Prostate gland (tissue), 2 donors: ENCODE measurements around the gene KRTAP10-2. TPM values are rescaled to one million over a fixed set of nuclear protein-coding genes. Genes with fewer than 3 reads are reported as not detected.

Source experiments
- DNase-seq: peaks from one replicate; pipeline ENCODE4 v3.0.0-alpha.2; 2019; ENCODE audit warnings: low spot score
- H3K27ac ChIP-seq, 2 donors: fragments of 200-600 bp; sonication (generic); 2 replicates each; pipeline ENCODE4 v1.5.1; 2017 to 2019
- H3K27me3 ChIP-seq: fragments of 200-600 bp; sonication (generic); replicated peaks from 2 replicates; pipeline ENCODE4 v1.5.1; 2019; ENCODE audit not compliant: insufficient read depth
- H3K36me3 ChIP-seq, 2 donors: fragments of 200-600 bp; sonication (generic); 1 replicate in 1 of 2; 2 replicates in 1 of 2; pipeline versions ENCODE4 v1.5.1 to v1.8.1; 2017 to 2019
- H3K4me1 ChIP-seq: fragments of 200-600 bp; sonication (generic); replicated peaks from 2 replicates; pipeline ENCODE4 v1.5.1; 2019
- H3K4me3 ChIP-seq, 2 donors: fragments of 200-600 bp; sonication (generic); 2 replicates each; pipeline ENCODE4 v1.5.1; 2017 to 2019
- H3K9me3 ChIP-seq: fragments of 200-600 bp; sonication (generic); 2 replicates; pipeline ENCODE4 v1.5.1; 2017
- CTCF ChIP-seq, 4 experiments: fragments of 200-600 bp in 2 of 4; fragments of 450-650 bp in 2 of 4; sonication (generic) in 2 of 4; IDR thresholded peaks; 1 replicate in 3 of 4; 2 replicates in 1 of 4; pipeline ENCODE4 v1.5.1; 2016 to 2019; ENCODE audit warnings: antibody characterized with exemption in 4 of 4, mild to moderate bottlenecking in 2 of 4, moderate library complexity in 2 of 4
- POLR2A ChIP-seq: fragments of 450-650 bp; IDR thresholded peaks from one replicate; pipeline ENCODE4 v1.6.1; 2016; ENCODE audit warnings: antibody characterized with exemption, mild to moderate bottlenecking
- POLR2AphosphoS5 ChIP-seq: sonication (generic); formaldehyde crosslinking; IDR thresholded peaks from one replicate; pipeline ENCODE4 v1.6.1; 2017; ENCODE audit warnings: antibody characterized with exemption
- WGBS: methylation state at CpG from one replicate; pipeline ENCODE4 v1.1.5; 2018; 5-methylcytosine and 5-hydroxymethylcytosine counted together
- intact Hi-C: fragments of 100-400 bp; cut with DNase I; formaldehyde crosslinking; loops from one replicate; pipeline ENCODE4 v1.14.2; 2022
- total RNA-seq, 2 donors: library from RNA; depleted of rRNA; stranded (reverse); fragments of >200 nt; gene quantifications; one replicate each; pipeline ENCODE4 v1.1.0, GENCODE V29; 2016

KRTAP10-2 gene
- total RNA-seq, 2 donors from 2014 or later, result not detected

GRCh38 chr21:44511938-44512275 lies 39.4 kb downstream of the KRTAP10-2 start:
- no peak for DNase-seq
- 87% methylated on average over 8 of the region's 8 CpGs for WGBS
- H3K4me1 ChIP-seq, result no peaks in the 10 kb centered on the region
- H3K36me3 ChIP-seq, result no peaks in the 10 kb centered on the region
- no peak overlapping the region for H3K27ac ChIP-seq
- H3K27me3 ChIP-seq, result peaks cover 4% of the 10 kb centered on the region
- no peaks in the 10 kb centered on the region for H3K9me3 ChIP-seq
- TF ChIP-seq CTCF (IDR thresholded peaks at IDR 0.05) (no peak), POLR2AphosphoS5 (no peak), POLR2A (no peak)
- intact Hi-C loops, result loop anchor here (5.0 kb wide), 1 partner anchor 280 kb away; no protein-coding TSS in a partner anchor
- no peak overlapping the region for H3K4me3 ChIP-seq

DNA sequence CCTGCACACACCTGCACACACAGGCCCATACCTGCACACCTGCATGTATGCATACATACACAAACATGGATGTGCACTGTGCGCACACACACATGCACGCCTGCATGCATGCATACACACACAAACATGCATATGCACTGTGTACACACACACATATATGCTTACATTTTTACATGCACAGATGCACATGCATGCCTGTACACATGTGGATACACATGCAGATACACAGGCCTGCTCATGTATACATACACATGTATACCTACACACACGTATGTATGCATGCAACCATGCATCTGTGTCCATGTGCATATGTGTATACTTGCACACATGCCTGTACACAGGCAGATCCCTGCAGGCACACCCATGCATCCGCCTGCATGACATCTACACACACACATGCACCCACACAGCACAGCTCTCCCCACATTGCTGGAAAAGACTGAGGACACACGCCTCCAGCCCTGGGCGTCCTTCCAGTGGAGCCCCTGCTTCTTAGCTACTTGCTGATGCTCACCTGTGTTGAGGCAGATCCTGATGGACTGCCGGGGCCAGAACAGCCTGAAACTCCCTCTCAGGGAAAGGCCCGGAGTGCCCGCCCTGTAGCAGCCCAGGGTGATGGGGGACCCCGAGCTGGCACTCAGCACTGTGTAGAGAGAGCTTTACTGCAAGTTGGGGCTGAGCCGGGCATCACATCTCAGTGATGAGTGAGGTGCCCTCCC lies 39.9 kb downstream of the KRTAP10-2 start:
- peaks cover 4% of the 10 kb centered on the region for H3K27me3 ChIP-seq
- H3K4me1 ChIP-seq, result no peaks in the 10 kb centered on the region
- no peak overlapping the region for H3K27ac ChIP-seq
- no peak for TF ChIP-seq POLR2AphosphoS5
- TF ChIP-seq POLR2A, result no peak
- TF ChIP-seq CTCF (IDR thresholded peaks at IDR 0.05), result no peak
- H3K9me3 ChIP-seq, result no peaks in the 10 kb centered on the region
- no peak for DNase-seq
- no peak overlapping the region for H3K4me3 ChIP-seq
- H3K36me3 ChIP-seq, result no peaks in the 10 kb centered on the region
- WGBS, result 89% methylated on average over 10 of the region's 11 CpGs
- intact Hi-C loops, result loop anchor here (5.0 kb wide), 1 partner anchor 281 kb away; no protein-coding TSS in a partner anchor

DNA sequence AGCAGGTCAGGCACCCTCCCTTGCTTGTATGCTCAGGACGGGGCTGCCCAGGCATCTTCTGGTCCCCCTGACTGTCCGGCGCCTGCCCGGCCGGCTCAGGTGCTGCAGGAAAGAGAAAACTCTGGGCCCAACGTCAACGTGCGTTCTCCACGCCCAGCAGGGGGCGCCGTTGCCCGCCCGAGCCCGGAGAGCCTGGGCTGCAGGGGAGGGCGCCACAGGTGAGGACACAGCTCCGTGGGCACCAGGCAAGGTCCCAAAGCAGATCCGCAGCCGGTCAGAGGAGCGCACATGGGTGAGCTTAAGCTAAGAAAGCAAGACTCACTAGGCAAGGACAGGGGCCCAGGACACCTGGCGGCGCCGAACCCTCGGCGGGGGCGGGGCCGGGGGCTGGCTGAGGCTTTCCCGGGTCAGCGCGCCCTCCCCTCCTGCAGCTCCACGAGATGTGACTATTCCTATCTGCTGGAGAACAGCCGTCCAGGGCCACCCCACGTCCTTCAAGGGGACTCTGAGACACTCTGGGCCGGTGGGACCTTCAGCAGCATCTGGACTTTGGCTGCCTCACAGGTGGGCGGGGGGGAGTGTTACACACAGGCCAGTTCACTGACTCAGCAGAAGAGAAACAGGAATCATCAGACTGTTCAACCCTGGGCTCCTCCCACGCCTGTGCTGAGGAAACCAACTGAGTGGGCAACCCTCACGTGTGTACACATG lies 40.6 kb downstream of the KRTAP10-2 start:
- intact Hi-C loops, result loop anchor here (5.0 kb wide), 1 partner anchor 282 kb away; no protein-coding TSS in a partner anchor
- Histone ChIP-seq H3K4me1 (no peaks in the 10 kb centered on the region), H3K27me3 (peaks cover 4% of the 10 kb centered on the region), H3K27ac (no peak overlapping the region), H3K9me3 (no peaks in the 10 kb centered on the region), H3K4me3 (no peak overlapping the region), H3K36me3 (no peaks in the 10 kb centered on the region)
- peak; percentile 83 to 89 (median 86) for TF ChIP-seq CTCF (IDR thresholded peaks at IDR 0.05)
- peak; percentile 35 for TF ChIP-seq POLR2AphosphoS5
- TF ChIP-seq POLR2A, result no peak
- 14% methylated on average over 36 of the region's 36 CpGs for WGBS
- DNase-seq, result peak; percentile 41

DNA sequence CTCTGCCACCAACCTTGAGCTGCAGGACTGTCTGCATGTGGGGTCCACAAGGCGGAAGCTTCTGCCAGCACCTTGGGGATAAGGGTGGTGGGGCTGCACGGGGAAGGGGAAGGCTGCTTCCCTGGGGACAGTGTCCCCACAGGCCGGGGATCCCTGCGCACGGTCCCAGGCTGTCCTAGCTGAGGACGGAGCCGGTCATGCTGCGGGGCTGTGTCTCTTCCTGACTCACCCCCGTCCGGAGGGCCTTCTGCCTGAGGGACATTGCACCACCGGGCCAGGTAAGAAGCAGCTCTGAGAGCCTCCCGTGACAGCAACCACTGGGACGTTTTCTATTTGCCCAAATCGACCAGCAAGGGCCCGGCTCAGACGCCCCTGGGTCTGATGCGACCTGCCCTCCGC lies 41.2 kb downstream of the KRTAP10-2 start:
- WGBS, result 58% methylated on average over 17 of the region's 18 CpGs
- no peaks in the 10 kb centered on the region for H3K9me3 ChIP-seq
- no peaks in the 10 kb centered on the region for H3K4me1 ChIP-seq
- no peak for DNase-seq
- no peaks in the 10 kb centered on the region for H3K36me3 ChIP-seq
- H3K4me3 ChIP-seq, result no peak overlapping the region
- TF ChIP-seq POLR2A, result no peak
- TF ChIP-seq POLR2AphosphoS5, result no peak
- no peak for TF ChIP-seq CTCF (IDR thresholded peaks at IDR 0.05)
- no peak overlapping the region for H3K27ac ChIP-seq
- H3K27me3 ChIP-seq, result peaks cover 4% of the 10 kb centered on the region
- intact Hi-C loops, result loop anchor here (5.0 kb wide), 1 partner anchor 282 kb away; no protein-coding TSS in a partner anchor
